WTC11 (cell line): ENCODE measurements around the gene CACNA1B. TPM values are rescaled to one million over a fixed set of nuclear protein-coding genes. Genes with fewer than 3 reads are reported as not detected.

Source experiments
- ATAC-seq: fragments of 200-7000 bp; cut with Tn5 transposase; 2 replicates; pipeline ENCODE4 v1.10.0; 2021; ENCODE audit warnings: mild to moderate bottlenecking, moderate library complexity
- CTCF ChIA-PET: fragments of 300-600 bp; sonication (Branson Sonifier 250); formaldehyde crosslinking; loops from one replicate; lab custom pipeline; 2021; ENCODE audit warnings: antibody characterized with exemption; lab: Charles Lee
- POLR2A ChIA-PET: fragments of 350-600 bp; sonication (Branson Sonifier 250); formaldehyde crosslinking; loops from one replicate; lab custom pipeline; 2021; ENCODE audit warnings: antibody characterized with exemption; lab: Charles Lee
- DNase-seq: peaks from one replicate; pipeline ENCODE4 v3.0.0; 2021; ENCODE audit warnings: low spot score
- H3K27ac Mint-ChIP-seq: 2 replicates; pipeline ENCODE4 v1.8.0; 2021; ENCODE audit warnings: mixed read lengths
- H3K27me3 Mint-ChIP-seq: 2 replicates; pipeline ENCODE4 v1.8.0; 2021; ENCODE audit warnings: low read depth, mild to moderate bottlenecking, moderate library complexity, mixed read lengths
- H3K36me3 Mint-ChIP-seq: 2 replicates; pipeline ENCODE4 v1.8.0; 2021; ENCODE audit warnings: mixed read lengths
- H3K4me1 Mint-ChIP-seq: 2 replicates; pipeline ENCODE4 v1.8.0; 2022; ENCODE audit warnings: mixed read lengths
- H3K4me3 Mint-ChIP-seq: 2 replicates; pipeline ENCODE4 v1.8.0; 2021; ENCODE audit warnings: mild to moderate bottlenecking, moderate library complexity, mixed read lengths
- H3K9me3 Mint-ChIP-seq: 2 replicates; pipeline ENCODE4 v1.8.0; 2021; ENCODE audit warnings: mixed read lengths
- AR ChIP-seq: fragments of 250-450 bp; sonication (Bioruptor Pico); IDR thresholded peaks from 2 replicates; pipeline ENCODE4 v1.9.0; 2021; ENCODE audit warnings: mild to moderate bottlenecking
- CTCF ChIP-seq: fragments of 200-600 bp; IDR thresholded peaks from 2 replicates; pipeline ENCODE4 v1.8.0; 2022; ENCODE audit warnings: antibody characterized with exemption
- MXD4 ChIP-seq: fragments of 250-450 bp; sonication (Bioruptor Pico); IDR thresholded peaks from 2 replicates; pipeline ENCODE4 v1.8.0; 2021; ENCODE audit warnings: mild to moderate bottlenecking, moderate library complexity, borderline replicate concordance
- NFYB ChIP-seq: sonication (generic); formaldehyde crosslinking; conservative IDR thresholded peaks from 2 replicates; pipeline ENCODE4 v1.8.0; 2022; ENCODE audit warnings: low read depth, missing genetic modification reagents
- NR2C2 ChIP-seq: sonication (generic); formaldehyde crosslinking; IDR thresholded peaks from 2 replicates; pipeline ENCODE4 v1.8.0; 2022; ENCODE audit warnings: mild to moderate bottlenecking, missing genetic modification reagents
- PRDM15 ChIP-seq: sonication (generic); formaldehyde crosslinking; IDR thresholded peaks from 2 replicates; pipeline ENCODE4 v1.8.0; 2022; ENCODE audit warnings: missing genetic modification reagents
- SMAD4 ChIP-seq: sonication (generic); formaldehyde crosslinking; IDR thresholded peaks from 2 replicates; pipeline ENCODE4 v1.8.0; 2022; ENCODE audit warnings: mild to moderate bottlenecking, missing genetic modification reagents
- USF2 ChIP-seq: sonication (generic); formaldehyde crosslinking; IDR thresholded peaks from 2 replicates; pipeline ENCODE4 v1.8.1; 2023; ENCODE audit warnings: mild to moderate bottlenecking, missing genetic modification reagents, moderate library complexity
- ZNF317 ChIP-seq: sonication (generic); formaldehyde crosslinking; IDR thresholded peaks from 2 replicates; pipeline ENCODE4 v1.8.1; 2023; ENCODE audit warnings: low read depth, mild to moderate bottlenecking, moderate library complexity, missing genetic modification reagents, borderline replicate concordance
- ZNF423 ChIP-seq: fragments of 250-450 bp; sonication (Bioruptor Pico); IDR thresholded peaks from 2 replicates; pipeline ENCODE4 v2.1.2; 2022; ENCODE audit warnings: mild to moderate bottlenecking, moderate library complexity
- ZNF532 ChIP-seq: fragments of 250-450 bp; sonication (Bioruptor Pico); IDR thresholded peaks from 2 replicates; pipeline ENCODE4 v1.9.0; 2021; ENCODE audit warnings: mild to moderate bottlenecking, borderline replicate concordance
- total RNA-seq: library from RNA; stranded (reverse); gene quantifications from 3 replicates; pipeline ENCODE4 v1.2.3, GENCODE V29; 2021

The CACNA1B gene
- total RNA-seq, 1 experiment from 2014 or later, result 8.4 TPM

GRCh38 chr9:138043061-138043410 lies 165.5 kb downstream of the CACNA1B start:
- ATAC-seq (no peak), DNase-seq (no peak)
- no peak for TF ChIP-seq MXD4
- TF ChIP-seq AR (CRISPR knock-in tag), result no peak
- TF ChIP-seq ZNF317 (CRISPR knock-in tag), result no peak
- TF ChIP-seq ZNF423 (CRISPR knock-in tag), result no peak
- no peak for TF ChIP-seq CTCF
- Mint-ChIP-seq H3K36me3 (peaks cover 6% of the 10 kb centered on the region; the same call in 1 of the 2 replicates), H3K27me3 (no peaks in the 10 kb centered on the region), H3K9me3 (no peaks in the 10 kb centered on the region), H3K4me3 (no peak overlapping the region), H3K27ac (no peak overlapping the region), H3K4me1 (no peaks in the 10 kb centered on the region)
- POLR2A ChIA-PET, result no interaction called here
- CTCF ChIA-PET, result no interaction called here

GRCh38 chr9:138043411-138044345 lies 166.1 kb downstream of the CACNA1B start:
- ATAC-seq (no peak), DNase-seq (no peak)
- Mint-ChIP-seq H3K27me3 (no peaks in the 10 kb centered on the region), H3K36me3 (peaks cover 6% of the 10 kb centered on the region; the same call in 1 of the 2 replicates), H3K4me1 (no peaks in the 10 kb centered on the region), H3K9me3 (no peaks in the 10 kb centered on the region), H3K4me3 (no peak overlapping the region), H3K27ac (no peak overlapping the region)
- ChIA-PET CTCF (no interaction called here), POLR2A (no interaction called here)
- TF ChIP-seq NR2C2, result no peak
- TF ChIP-seq ZNF532 (CRISPR knock-in tag), result no peak
- TF ChIP-seq SMAD4, result no peak
- no peak for TF ChIP-seq USF2 (CRISPR knock-in tag)
- TF ChIP-seq NFYB, result no peak
- TF ChIP-seq PRDM15 (CRISPR knock-in tag), result no peak
